ENCODE results near the gene VIM. TPM values are rescaled to one million over a fixed set of nuclear protein-coding genes. Genes with fewer than 3 reads are reported as not detected.

The VIM gene
- total RNA-seq, 1 experiment from 2014 or later, result 486 TPM

GRCh38 chr10:17229967-17230682 is 2.1 kb downstream of the VIM start:
- peak overlapping the region; percentile 95 for H3K4me3 Mint-ChIP-seq (ENCODE audit: low read depth, unreplicated experiment)
- peak overlapping the region; percentile 73 for H3K27ac Mint-ChIP-seq (ENCODE audit: unreplicated experiment)
- peak; percentile 91 for DNase-seq
- intact Hi-C loops (cut with micrococcal nuclease; ENCODE audit: unreplicated experiment), result loop anchor here (5.0 kb wide), 1 partner anchor 168 kb away; no protein-coding TSS in a partner anchor
- H3K9me3 Mint-ChIP-seq (ENCODE audit: low read depth, unreplicated experiment), result no peaks in the 10 kb centered on the region
- peaks cover 9% of the 10 kb centered on the region for H3K4me1 Mint-ChIP-seq (ENCODE audit: low read depth, unreplicated experiment)
- TF ChIP-seq CTCF (IDR thresholded peaks at IDR 0.05; ENCODE audit: unreplicated experiment), result no peak
- H3K36me3 Mint-ChIP-seq (ENCODE audit: insufficient read depth, unreplicated experiment), result peaks cover 78% of the 10 kb centered on the region
- H3K27me3 Mint-ChIP-seq (ENCODE audit: unreplicated experiment), result no peaks in the 10 kb centered on the region
- no TSS peak for BruUV-seq (replicated peaks)
- CTCF ChIA-PET, result interaction anchor here (0.5 to 3.0 kb wide), 12 partner anchors 14 to 1797 kb away, joined by 3 to 19 read pairs (median 4); partner anchors contain the start of genes RSU1 and TRDMT1

- TF ChIP-seq CTCF (IDR thresholded peaks at IDR 0.05; ENCODE audit: unreplicated experiment), result no peak
- H3K4me1 Mint-ChIP-seq (ENCODE audit: low read depth, unreplicated experiment), result peaks cover 6% of the 10 kb centered on the region
- no peak for DNase-seq
- H3K9me3 Mint-ChIP-seq (ENCODE audit: low read depth, unreplicated experiment), result no peaks in the 10 kb centered on the region
- H3K27ac Mint-ChIP-seq (ENCODE audit: unreplicated experiment), result peak overlapping the region; percentile 73
- BruUV-seq (replicated peaks), result no TSS peak
- CTCF ChIA-PET, result interaction anchor here (0.7 to 3.0 kb wide), 4 partner anchors 29 to 235 kb away, joined by 4 to 19 read pairs (median 8); partner anchors contain the start of gene TRDMT1
- no peaks in the 10 kb centered on the region for H3K27me3 Mint-ChIP-seq (ENCODE audit: unreplicated experiment)
- H3K4me3 Mint-ChIP-seq (ENCODE audit: low read depth, unreplicated experiment), result peak overlapping the region; percentile 95
- intact Hi-C loops (cut with micrococcal nuclease; ENCODE audit: unreplicated experiment), result loop anchor here (1.0 to 5.0 kb wide), 2 partner anchors 28 to 169 kb away; no protein-coding TSS in a partner anchor
- H3K36me3 Mint-ChIP-seq (ENCODE audit: insufficient read depth, unreplicated experiment), result peaks cover 91% of the 10 kb centered on the region
Measured at GRCh38 chr10:17231788-17232187, 3.7 kb downstream of the VIM start.

GRCh38 chr10:17232276-17232960 is 4.4 kb downstream of the VIM start:
- TF ChIP-seq CTCF (IDR thresholded peaks at IDR 0.05; ENCODE audit: unreplicated experiment), result no peak
- DNase-seq, result no peak
- Mint-ChIP-seq H3K4me3 (ENCODE audit: low read depth, unreplicated experiment) (no peak overlapping the region), H3K36me3 (ENCODE audit: insufficient read depth, unreplicated experiment) (peaks cover 85% of the 10 kb centered on the region), H3K9me3 (ENCODE audit: low read depth, unreplicated experiment) (no peaks in the 10 kb centered on the region), H3K4me1 (ENCODE audit: low read depth, unreplicated experiment) (no peaks in the 10 kb centered on the region), H3K27me3 (ENCODE audit: unreplicated experiment) (no peaks in the 10 kb centered on the region), H3K27ac (ENCODE audit: unreplicated experiment) (no peak overlapping the region)
- CTCF ChIA-PET, result no interaction called here
- no TSS peak for BruUV-seq (replicated peaks)
- intact Hi-C loops (cut with micrococcal nuclease; ENCODE audit: unreplicated experiment), result loop anchor here (5.0 kb wide), 1 partner anchor 170 kb away; no protein-coding TSS in a partner anchor

- no TSS peak for BruUV-seq (replicated peaks)
- no peaks in the 10 kb centered on the region for H3K4me1 Mint-ChIP-seq (ENCODE audit: low read depth, unreplicated experiment)
- no peak for DNase-seq
- H3K36me3 Mint-ChIP-seq (ENCODE audit: insufficient read depth, unreplicated experiment), result peaks cover 81% of the 10 kb centered on the region
- no peaks in the 10 kb centered on the region for H3K9me3 Mint-ChIP-seq (ENCODE audit: low read depth, unreplicated experiment)
- H3K27ac Mint-ChIP-seq (ENCODE audit: unreplicated experiment), result no peak overlapping the region
- H3K27me3 Mint-ChIP-seq (ENCODE audit: unreplicated experiment), result no peaks in the 10 kb centered on the region
- CTCF ChIA-PET, result no interaction called here
- no peak for TF ChIP-seq CTCF (IDR thresholded peaks at IDR 0.05; ENCODE audit: unreplicated experiment)
- intact Hi-C loops (cut with micrococcal nuclease; ENCODE audit: unreplicated experiment), result loop anchor here (5.0 kb wide), 1 partner anchor 171 kb away; no protein-coding TSS in a partner anchor
- no peak overlapping the region for H3K4me3 Mint-ChIP-seq (ENCODE audit: low read depth, unreplicated experiment)
Measured at GRCh38 chr10:17233286-17233991, 5.4 kb downstream of the VIM start.
